Stimulated activated CD8-positive, alpha-beta memory T cell treated with anti-CD3 and anti-CD28 coated beads, Interleukin-7, amount 100 ng/mL, for 48 hours (primary cell): Measurements from ENCODE around the gene PRKAR2B.

Experiments used
- DNase-seq, 2 donors: peaks; one replicate each; pipeline ENCODE4 v3.0.0-alpha.2; 2020; ENCODE audit warnings: low read depth in 1 of 2; ENCODE audit errors: extremely low read depth in 1 of 2

Gene PRKAR2B

GRCh38 chr7:107044347-107045194, at the start of gene PRKAR2B:
Gene PRKAR2B (plus strand): TSS chr7:107044705. CDS start chr7:107044908, 203 bp downstream.
- DNase-seq: peak; percentile 40 to 48

- no peak for DNase-seq
Observed at GRCh38 chr7:106994833-106995232, 49.7 kb upstream of the PRKAR2B start.

GRCh38 chr7:106997487-106998271, 46.8 kb upstream of the PRKAR2B start:
- DNase-seq: no peak

GRCh38 chr7:106999023-106999422, 45.5 kb upstream of the PRKAR2B start:
- DNase-seq: no peak

- no peak for DNase-seq
Observed at GRCh38 chr7:107001490-107001889, 43.0 kb upstream of the PRKAR2B start.

- no peak for DNase-seq
Observed at GRCh38 chr7:107002126-107002525, 42.4 kb upstream of the PRKAR2B start.

GRCh38 chr7:107002529-107002998, 41.9 kb upstream of the PRKAR2B start:
- no peak for DNase-seq

GRCh38 chr7:107007007-107007891, 37.3 kb upstream of the PRKAR2B start:
- no peak for DNase-seq

- DNase-seq: no peak
Observed at GRCh38 chr7:107007892-107008287, 36.6 kb upstream of the PRKAR2B start.

- DNase-seq: no peak
Observed at GRCh38 chr7:107009846-107010203, 34.7 kb upstream of the PRKAR2B start.

- no peak for DNase-seq
Observed at GRCh38 chr7:107012691-107013090, 31.8 kb upstream of the PRKAR2B start.

- DNase-seq: no peak
Observed at GRCh38 chr7:107014387-107015023, 30.0 kb upstream of the PRKAR2B start.

- no peak for DNase-seq
Observed at GRCh38 chr7:107016312-107016711, 28.2 kb upstream of the PRKAR2B start.

GRCh38 chr7:107017965-107018719, 26.4 kb upstream of the PRKAR2B start:
- DNase-seq: no peak

- no peak for DNase-seq
Observed at GRCh38 chr7:107020400-107020799, 24.1 kb upstream of the PRKAR2B start.

GRCh38 chr7:107021600-107021999, 22.9 kb upstream of the PRKAR2B start:
- DNase-seq: no peak

GRCh38 chr7:107023522-107024151, 20.9 kb upstream of the PRKAR2B start:
- DNase-seq: no peak

GRCh38 chr7:107024906-107025305, 19.6 kb upstream of the PRKAR2B start:
- DNase-seq: no peak

- DNase-seq: no peak
Observed at GRCh38 chr7:107025449-107026103, 18.9 kb upstream of the PRKAR2B start.
